ENCODE data around the gene GALNT13. TPM values are rescaled to one million over a fixed set of nuclear protein-coding genes. Genes with fewer than 3 reads are reported as not detected.

Gene GALNT13
- total and polyA plus RNA-seq, 2 donors (not counting 1 experiment from before 2014, with no cell fraction given), result 0.17 TPM; not detected in 1

DNA sequence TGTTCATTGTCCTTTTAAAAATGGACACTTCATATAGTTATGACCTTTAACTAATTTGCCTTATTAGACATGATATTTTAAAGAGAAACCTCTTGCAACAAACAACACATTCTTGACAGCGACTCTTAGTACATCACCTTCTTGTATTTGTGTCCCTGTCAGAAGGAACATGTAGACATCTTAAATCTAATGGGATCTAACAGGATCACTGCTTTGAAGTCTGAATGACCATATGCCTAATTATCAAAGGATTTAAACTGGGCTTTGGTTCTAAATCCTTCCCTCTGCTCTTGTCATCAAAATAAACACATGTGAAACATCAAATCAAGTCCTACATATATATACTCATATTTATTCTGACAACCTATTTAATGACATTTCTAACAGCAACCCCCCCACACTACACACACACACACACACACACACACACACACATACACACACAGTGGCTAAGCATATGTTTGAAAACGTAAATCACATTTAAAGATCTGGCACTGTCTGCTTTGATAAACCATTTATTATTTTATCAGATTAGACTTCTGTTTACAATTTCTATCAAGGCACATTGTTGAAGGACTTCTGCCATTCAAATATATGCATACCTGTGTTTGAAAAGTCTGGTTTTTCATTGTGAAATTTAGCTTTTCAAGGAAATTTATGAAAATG lies 4.2 kb downstream of the GALNT13 start:
- DNase-seq (ENCODE audit: low read depth in 2 of 2), result no peak
- Histone ChIP-seq H3K9ac (ENCODE audit: insufficient read depth, low read length) (no peak overlapping the region), H3K27ac (ENCODE audit: insufficient read depth, low read length) (no peak overlapping the region), H3K4me2 (ENCODE audit: extremely low read depth, insufficient read depth, low read length) (no peak overlapping the region), H3K4me1 (ENCODE audit: control insufficient read depth, extremely low read depth, insufficient read depth, low read length) (no peaks in the 10 kb centered on the region), H2AFZ (ENCODE audit: low read length) (no peak overlapping the region), H3K36me3 (ENCODE audit: control insufficient read depth, insufficient read depth, low read length) (no peaks in the 10 kb centered on the region), H4K20me1 (ENCODE audit: control insufficient read depth, extremely low read depth, insufficient read depth, low read length) (no peaks in the 10 kb centered on the region), H3K79me2 (ENCODE audit: control insufficient read depth, insufficient read depth, low read length) (no peaks in the 10 kb centered on the region), H3K9me3 (ENCODE audit: control insufficient read depth, insufficient read depth, low read depth, low read length) (no peaks in the 10 kb centered on the region), H3K4me3 (replicated peaks in 1 of 4; ENCODE audit: control extremely low read depth in 1 of 4, insufficient read depth in 1 of 4, low read depth in 3 of 4, low read length in 4 of 4) (no peak overlapping the region), H3K27me3 (ENCODE audit: control insufficient read depth, insufficient read depth, low read length) (no peaks in the 10 kb centered on the region)
- TF ChIP-seq, protein P1, sequence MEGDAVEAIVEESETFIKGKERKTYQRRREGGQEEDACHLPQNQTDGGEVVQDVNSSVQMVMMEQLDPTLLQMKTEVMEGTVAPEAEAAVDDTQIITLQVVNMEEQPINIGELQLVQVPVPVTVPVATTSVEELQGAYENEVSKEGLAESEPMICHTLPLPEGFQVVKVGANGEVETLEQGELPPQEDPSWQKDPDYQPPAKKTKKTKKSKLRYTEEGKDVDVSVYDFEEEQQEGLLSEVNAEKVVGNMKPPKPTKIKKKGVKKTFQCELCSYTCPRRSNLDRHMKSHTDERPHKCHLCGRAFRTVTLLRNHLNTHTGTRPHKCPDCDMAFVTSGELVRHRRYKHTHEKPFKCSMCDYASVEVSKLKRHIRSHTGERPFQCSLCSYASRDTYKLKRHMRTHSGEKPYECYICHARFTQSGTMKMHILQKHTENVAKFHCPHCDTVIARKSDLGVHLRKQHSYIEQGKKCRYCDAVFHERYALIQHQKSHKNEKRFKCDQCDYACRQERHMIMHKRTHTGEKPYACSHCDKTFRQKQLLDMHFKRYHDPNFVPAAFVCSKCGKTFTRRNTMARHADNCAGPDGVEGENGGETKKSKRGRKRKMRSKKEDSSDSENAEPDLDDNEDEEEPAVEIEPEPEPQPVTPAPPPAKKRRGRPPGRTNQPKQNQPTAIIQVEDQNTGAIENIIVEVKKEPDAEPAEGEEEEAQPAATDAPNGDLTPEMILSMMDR (conservative IDR thresholded peaks at IDR 0.05 in 1 of 2, IDR thresholded peaks at IDR 0.05 in 1 of 2; ENCODE audit: low read depth in 1 of 2, low read length in 2 of 2), result no peak
- TF ChIP-seq EZH2 (IDR thresholded peaks at IDR 0.05; ENCODE audit: low read length, missing control alignments), result no peak

DNA sequence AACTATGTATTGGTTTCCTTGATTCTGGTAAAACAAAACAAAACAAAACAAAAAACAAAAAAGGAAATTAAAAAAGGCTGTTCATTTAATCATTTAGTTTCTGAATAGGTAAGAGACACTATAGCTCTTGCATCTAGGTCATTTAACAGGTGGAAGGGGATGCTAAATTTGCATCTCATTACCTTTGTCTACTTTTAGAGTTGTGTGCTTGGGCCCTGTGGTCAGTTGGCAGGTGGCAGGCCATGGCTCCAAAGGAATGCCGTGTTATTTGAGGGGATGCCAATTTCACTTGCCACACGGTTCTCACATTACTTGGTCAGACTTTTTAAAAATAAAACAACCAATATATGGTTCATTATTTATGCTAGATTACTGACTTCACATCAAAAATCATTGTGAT lies 9.2 kb downstream of the GALNT13 start:
- Histone ChIP-seq H3K4me3 (replicated peaks in 1 of 4; ENCODE audit: control extremely low read depth in 1 of 4, insufficient read depth in 1 of 4, low read depth in 3 of 4, low read length in 4 of 4) (no peak overlapping the region), H3K36me3 (ENCODE audit: control insufficient read depth, insufficient read depth, low read length) (no peaks in the 10 kb centered on the region), H3K4me2 (ENCODE audit: extremely low read depth, insufficient read depth, low read length) (no peak overlapping the region), H3K27ac (ENCODE audit: insufficient read depth, low read length) (no peak overlapping the region), H3K27me3 (ENCODE audit: control insufficient read depth, insufficient read depth, low read length) (no peaks in the 10 kb centered on the region), H2AFZ (ENCODE audit: low read length) (no peak overlapping the region), H4K20me1 (ENCODE audit: control insufficient read depth, extremely low read depth, insufficient read depth, low read length) (no peaks in the 10 kb centered on the region), H3K79me2 (ENCODE audit: control insufficient read depth, insufficient read depth, low read length) (no peaks in the 10 kb centered on the region), H3K4me1 (ENCODE audit: control insufficient read depth, extremely low read depth, insufficient read depth, low read length) (no peaks in the 10 kb centered on the region), H3K9ac (ENCODE audit: insufficient read depth, low read length) (no peak overlapping the region), H3K9me3 (ENCODE audit: control insufficient read depth, insufficient read depth, low read depth, low read length) (no peaks in the 10 kb centered on the region)
- TF ChIP-seq, protein P1 (conservative IDR thresholded peaks at IDR 0.05 in 1 of 2, IDR thresholded peaks at IDR 0.05 in 1 of 2; ENCODE audit: low read depth in 1 of 2, low read length in 2 of 2), result no peak
- no peak for TF ChIP-seq EZH2 (IDR thresholded peaks at IDR 0.05; ENCODE audit: low read length, missing control alignments)
- DNase-seq (ENCODE audit: low read depth in 2 of 2), result no peak

- Histone ChIP-seq H3K27me3 (ENCODE audit: control insufficient read depth, insufficient read depth, low read length) (no peaks in the 10 kb centered on the region), H3K36me3 (ENCODE audit: control insufficient read depth, insufficient read depth, low read length) (no peaks in the 10 kb centered on the region), H2AFZ (ENCODE audit: low read length) (no peak overlapping the region), H3K27ac (ENCODE audit: insufficient read depth, low read length) (no peak overlapping the region), H3K4me1 (ENCODE audit: control insufficient read depth, extremely low read depth, insufficient read depth, low read length) (no peaks in the 10 kb centered on the region), H3K9me3 (ENCODE audit: control insufficient read depth, insufficient read depth, low read depth, low read length) (no peaks in the 10 kb centered on the region), H3K4me3 (replicated peaks in 1 of 4; ENCODE audit: control extremely low read depth in 1 of 4, insufficient read depth in 1 of 4, low read depth in 3 of 4, low read length in 4 of 4) (no peak overlapping the region), H3K79me2 (ENCODE audit: control insufficient read depth, insufficient read depth, low read length) (no peaks in the 10 kb centered on the region), H3K9ac (ENCODE audit: insufficient read depth, low read length) (no peak overlapping the region), H4K20me1 (ENCODE audit: control insufficient read depth, extremely low read depth, insufficient read depth, low read length) (no peaks in the 10 kb centered on the region), H3K4me2 (ENCODE audit: extremely low read depth, insufficient read depth, low read length) (no peak overlapping the region)
- no peak for DNase-seq (ENCODE audit: low read depth in 2 of 2)
- TF ChIP-seq EZH2 (IDR thresholded peaks at IDR 0.05; ENCODE audit: low read length, missing control alignments), result no peak
- TF ChIP-seq, protein P1 (conservative IDR thresholded peaks at IDR 0.05 in 1 of 2, IDR thresholded peaks at IDR 0.05 in 1 of 2; ENCODE audit: low read depth in 1 of 2, low read length in 2 of 2), result no peak
Measured at GRCh38 chr2:153886833-153887232, 15.1 kb downstream of the GALNT13 start.

All from fibroblast of lung (primary cell).